Memory B cell (primary cell): ENCODE measurements around the gene DNAAF5.
A peak's percentile ranks its signal among the peaks of the same experiment; 100 is the strongest.

Experiments
- ATAC-seq: fragments of 150-1000 bp; cut with Tn5 transposase; 2 replicates; pipeline ENCODE4 v1.10.0; 2021; ENCODE audit warnings: low read depth, mild to moderate bottlenecking, moderate library complexity
- DNase-seq, 2 donors: peaks; one replicate each; pipeline ENCODE4 v3.0.0; 2022; ENCODE audit warnings: low spot score in 2 of 2
- H3K27ac Mint-ChIP-seq: one replicate; pipeline ENCODE4 v1.8.0; 2022; ENCODE audit warnings: mild to moderate bottlenecking, moderate library complexity, mixed read lengths
- H3K27me3 Mint-ChIP-seq: one replicate; pipeline ENCODE4 v1.8.0; 2022; ENCODE audit warnings: mixed read lengths
- H3K36me3 Mint-ChIP-seq: one replicate; pipeline ENCODE4 v1.8.0; 2022; ENCODE audit warnings: mild to moderate bottlenecking, mixed read lengths
- H3K4me1 Mint-ChIP-seq: one replicate; pipeline ENCODE4 v1.8.0; 2022; ENCODE audit warnings: mixed read lengths
- H3K4me3 Mint-ChIP-seq: one replicate; pipeline ENCODE4 v1.8.0; 2022; ENCODE audit warnings: mild to moderate bottlenecking, moderate library complexity, mixed read lengths
- H3K9me3 Mint-ChIP-seq: one replicate; pipeline ENCODE4 v1.8.0; 2022; ENCODE audit warnings: mixed read lengths

DNAAF5 gene

DNA sequence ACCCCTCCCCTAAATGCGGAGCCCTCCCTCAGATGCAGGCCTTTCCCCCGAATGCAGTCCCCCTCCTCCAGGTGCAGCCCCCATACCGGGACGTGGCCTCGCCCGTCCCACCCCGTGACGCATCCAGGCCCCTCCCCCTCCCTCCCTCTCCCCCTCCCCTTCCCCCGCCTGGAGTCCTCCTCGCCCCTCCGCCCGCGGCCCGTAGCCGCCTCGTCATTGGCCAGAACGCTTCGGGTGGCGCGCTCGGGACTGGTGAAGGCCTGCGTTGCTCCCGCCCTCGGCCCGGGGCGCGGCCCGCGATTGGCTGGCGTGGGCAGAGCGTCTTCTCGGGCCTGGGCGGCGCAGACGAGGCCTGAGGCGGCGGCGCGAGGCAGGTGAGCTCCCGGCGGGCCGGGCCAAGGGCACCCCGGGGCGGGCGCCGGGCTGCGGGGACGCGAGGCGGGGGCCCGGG is 89.8 kb downstream of the DNAAF5 start:
- H3K4me1 Mint-ChIP-seq: peaks cover 46% of the 10 kb centered on the region
- H3K36me3 Mint-ChIP-seq: peaks cover 8% of the 10 kb centered on the region
- no peaks in the 10 kb centered on the region for H3K27me3 Mint-ChIP-seq
- H3K9me3 Mint-ChIP-seq: no peaks in the 10 kb centered on the region
- peak; percentile 90 to 95 for DNase-seq
- H3K4me3 Mint-ChIP-seq: peak overlapping the region; percentile 87
- H3K27ac Mint-ChIP-seq: peak overlapping the region; percentile 47
- ATAC-seq: peak; percentile 92

DNA sequence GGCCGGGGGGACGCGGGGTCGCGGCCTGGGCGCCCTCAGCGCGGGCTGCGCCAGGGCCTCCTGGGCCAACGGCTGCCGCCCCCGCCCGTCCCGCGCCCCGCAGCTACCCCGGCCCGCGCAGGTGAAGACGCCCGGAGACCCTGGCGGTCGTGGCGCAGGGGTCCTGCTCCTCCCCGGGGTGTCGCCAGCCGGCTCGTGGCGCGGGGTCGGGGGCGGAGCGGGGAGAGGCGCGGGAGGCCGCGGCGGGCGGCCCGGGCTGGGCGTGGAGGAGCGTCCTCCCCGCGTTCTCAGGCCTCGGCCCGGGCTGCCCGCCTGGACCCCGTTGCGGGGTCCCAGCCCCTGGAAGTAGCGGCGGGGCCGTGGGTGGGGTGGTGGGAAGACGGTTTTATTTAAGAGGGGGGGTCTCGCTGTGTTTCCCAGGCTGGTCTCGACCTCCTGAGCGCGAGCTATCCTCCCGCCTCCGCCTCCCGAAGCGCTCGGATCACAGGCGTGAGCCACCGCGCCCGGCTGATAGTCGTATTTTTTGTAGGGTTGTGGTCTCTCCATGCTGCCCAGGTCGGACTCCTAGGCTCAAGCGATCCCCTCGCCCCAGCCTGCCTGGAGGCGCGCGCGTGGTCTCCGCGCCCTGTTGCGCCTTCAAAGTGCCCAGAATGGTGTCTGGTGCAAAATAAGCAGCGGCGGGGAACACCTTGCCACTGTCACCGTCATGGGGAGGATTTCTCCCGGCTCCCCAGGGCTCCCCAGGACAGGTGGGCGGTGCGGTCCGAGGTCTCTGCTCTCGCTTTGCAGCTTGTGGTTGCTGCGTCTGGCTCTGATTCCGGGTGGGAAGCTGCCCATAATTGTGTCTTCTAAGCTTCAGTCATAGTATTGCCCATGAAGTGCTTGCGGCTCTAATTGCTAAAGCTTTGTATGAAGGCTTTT is 90.5 kb downstream of the DNAAF5 start:
- peak; percentile 7 for ATAC-seq
- peak in 1 of 2 donors; percentile 17 for DNase-seq
- Mint-ChIP-seq H3K27me3 (no peaks in the 10 kb centered on the region), H3K4me1 (peaks cover 46% of the 10 kb centered on the region), H3K9me3 (no peaks in the 10 kb centered on the region), H3K36me3 (peaks cover 8% of the 10 kb centered on the region), H3K4me3 (peak overlapping the region; percentile 89), H3K27ac (peak overlapping the region; percentile 82)

DNA sequence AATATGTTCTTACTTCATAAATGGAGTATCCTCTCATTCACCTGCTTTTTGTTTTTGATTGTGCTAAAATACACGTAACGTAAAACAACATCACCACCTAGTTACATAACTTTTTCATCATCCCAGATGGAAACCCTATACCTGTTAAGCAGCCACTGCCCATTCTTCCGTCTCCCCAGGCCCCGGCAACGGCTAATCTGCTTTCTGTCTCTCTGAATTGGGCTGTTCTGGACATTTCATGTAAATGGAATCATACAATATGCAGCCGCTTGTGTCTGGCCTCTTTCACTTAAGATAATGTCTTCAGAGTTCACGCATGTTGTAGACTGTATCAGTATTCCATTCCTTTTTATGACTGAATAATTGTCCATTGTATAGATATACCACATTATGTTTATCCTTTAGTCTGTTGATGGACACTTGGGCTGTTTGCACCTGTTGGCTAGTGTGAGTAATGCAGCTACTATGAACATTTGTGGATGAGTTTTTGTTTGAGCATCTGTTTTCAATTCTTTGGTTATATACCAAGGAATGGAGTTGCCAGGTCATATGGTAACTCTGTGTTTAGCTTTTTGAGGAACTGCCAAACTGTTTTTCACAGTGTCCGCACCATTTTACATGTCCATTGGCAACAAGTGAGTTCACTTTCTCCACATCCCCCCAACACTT is 91.7 kb downstream of the DNAAF5 start:
- H3K36me3 Mint-ChIP-seq: peaks cover 11% of the 10 kb centered on the region
- H3K27me3 Mint-ChIP-seq: no peaks in the 10 kb centered on the region
- H3K4me3 Mint-ChIP-seq: peak overlapping the region; percentile 89
- peak in 1 of 2 donors; percentile 12 for DNase-seq
- H3K9me3 Mint-ChIP-seq: no peaks in the 10 kb centered on the region
- no peak for ATAC-seq
- peak overlapping the region; percentile 82 for H3K27ac Mint-ChIP-seq
- peaks cover 45% of the 10 kb centered on the region for H3K4me1 Mint-ChIP-seq

DNA sequence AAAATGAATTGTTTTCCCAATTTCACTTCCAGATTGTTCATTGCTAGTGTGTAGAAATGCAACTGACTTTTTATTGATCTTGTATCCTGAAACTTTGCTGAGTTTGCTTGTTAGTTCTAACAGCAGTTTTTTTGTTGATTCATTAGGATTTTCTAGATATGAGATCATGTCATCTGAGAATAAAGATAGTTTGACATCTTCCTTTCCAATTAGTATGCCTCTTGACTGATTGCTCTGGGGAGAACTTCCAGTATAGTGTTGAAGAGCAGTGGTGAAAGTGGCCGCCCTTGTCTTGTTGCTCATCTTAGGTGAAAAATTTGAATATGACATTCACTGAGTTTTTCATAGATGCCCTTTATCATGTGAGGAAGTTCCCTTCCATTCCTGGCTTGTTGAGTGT is 93.8 kb downstream of the DNAAF5 start:
- ATAC-seq (no peak), DNase-seq (no peak)
- Mint-ChIP-seq H3K9me3 (no peaks in the 10 kb centered on the region), H3K4me3 (no peak overlapping the region), H3K36me3 (peaks cover 19% of the 10 kb centered on the region), H3K27ac (no peak overlapping the region), H3K27me3 (no peaks in the 10 kb centered on the region), H3K4me1 (peaks cover 46% of the 10 kb centered on the region)

DNA sequence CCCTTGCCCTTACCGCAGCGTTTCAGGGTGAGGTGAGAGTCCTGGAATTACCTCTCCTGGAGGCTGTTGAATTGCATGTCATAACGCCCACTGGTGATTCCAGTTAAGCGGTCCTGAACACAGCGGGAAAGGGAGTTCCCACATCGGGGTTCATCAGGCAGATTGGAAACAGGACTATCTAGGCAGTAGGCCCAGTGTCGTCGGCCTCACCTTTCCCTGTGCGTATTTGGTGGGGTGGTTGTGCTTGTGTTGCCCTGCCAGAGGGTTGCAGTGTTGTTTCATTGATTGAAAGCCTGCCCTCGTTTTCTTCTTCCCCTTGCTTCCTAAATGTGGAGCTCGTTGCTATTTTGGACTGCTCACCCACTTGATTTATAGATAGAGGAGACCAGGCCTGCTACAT is 95.2 kb downstream of the DNAAF5 start:
- DNase-seq: no peak
- Mint-ChIP-seq H3K27ac (peak overlapping the region; percentile 24), H3K27me3 (no peaks in the 10 kb centered on the region), H3K4me1 (peaks cover 51% of the 10 kb centered on the region), H3K36me3 (peaks cover 22% of the 10 kb centered on the region), H3K9me3 (no peaks in the 10 kb centered on the region), H3K4me3 (no peak overlapping the region)
- no peak for ATAC-seq

DNA sequence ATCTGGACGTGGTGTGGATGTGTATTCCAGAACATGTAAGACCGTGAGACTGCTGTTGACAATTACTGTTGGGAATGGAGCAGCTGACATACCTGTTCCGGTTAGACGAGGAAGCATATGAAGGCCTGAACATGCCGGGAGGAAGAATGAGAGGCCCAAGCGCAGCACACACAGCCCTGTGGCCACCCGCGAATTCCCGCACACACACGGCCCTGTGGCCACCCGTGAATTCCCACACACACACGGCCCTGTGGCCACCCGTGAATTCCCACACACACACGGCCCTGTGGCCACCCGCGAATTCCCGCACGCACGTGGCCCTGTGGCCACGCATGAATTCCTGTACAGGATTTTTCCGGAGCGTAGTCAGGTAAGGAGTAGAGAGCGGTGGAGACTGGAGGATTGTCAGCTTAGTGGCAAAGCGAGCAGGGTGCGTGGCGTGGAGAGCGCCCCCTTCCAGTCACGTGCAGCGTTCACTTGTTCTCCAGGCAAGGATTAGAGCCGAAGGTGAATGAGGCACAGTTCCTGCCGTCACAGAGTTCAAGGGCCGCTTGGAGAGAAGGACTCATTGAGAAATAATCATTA is 96.3 kb downstream of the DNAAF5 start:
- H3K4me1 Mint-ChIP-seq: peaks cover 45% of the 10 kb centered on the region
- H3K27me3 Mint-ChIP-seq: no peaks in the 10 kb centered on the region
- H3K4me3 Mint-ChIP-seq: no peak overlapping the region
- no peaks in the 10 kb centered on the region for H3K9me3 Mint-ChIP-seq
- H3K27ac Mint-ChIP-seq: no peak overlapping the region
- ATAC-seq (no peak), DNase-seq (no peak)
- peaks cover 22% of the 10 kb centered on the region for H3K36me3 Mint-ChIP-seq

DNA sequence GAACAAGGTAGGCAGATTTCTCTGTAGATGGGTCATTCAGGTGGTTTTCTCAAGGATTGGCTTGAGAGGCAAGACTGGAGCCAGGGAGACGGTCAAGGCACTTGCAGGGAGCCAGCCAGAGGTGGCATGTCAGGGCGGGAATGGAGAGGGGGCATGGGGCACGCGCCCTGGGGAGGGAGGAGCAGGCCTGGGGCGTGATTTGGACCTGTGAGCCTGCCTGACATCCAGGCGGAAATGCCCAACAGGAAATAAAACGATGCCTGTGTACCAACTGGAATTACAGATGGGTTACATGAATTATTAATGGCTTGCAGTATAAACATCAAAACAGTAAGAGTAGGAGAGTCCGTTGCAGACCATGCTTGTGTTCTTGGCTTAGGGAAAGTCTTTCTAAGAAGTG is 97.2 kb downstream of the DNAAF5 start:
- no peak overlapping the region for H3K27ac Mint-ChIP-seq
- ATAC-seq: no peak
- peaks cover 37% of the 10 kb centered on the region for H3K4me1 Mint-ChIP-seq
- H3K27me3 Mint-ChIP-seq: no peaks in the 10 kb centered on the region
- H3K9me3 Mint-ChIP-seq: no peaks in the 10 kb centered on the region
- H3K4me3 Mint-ChIP-seq: no peak overlapping the region
- peaks cover 22% of the 10 kb centered on the region for H3K36me3 Mint-ChIP-seq
- DNase-seq: no peak

DNA sequence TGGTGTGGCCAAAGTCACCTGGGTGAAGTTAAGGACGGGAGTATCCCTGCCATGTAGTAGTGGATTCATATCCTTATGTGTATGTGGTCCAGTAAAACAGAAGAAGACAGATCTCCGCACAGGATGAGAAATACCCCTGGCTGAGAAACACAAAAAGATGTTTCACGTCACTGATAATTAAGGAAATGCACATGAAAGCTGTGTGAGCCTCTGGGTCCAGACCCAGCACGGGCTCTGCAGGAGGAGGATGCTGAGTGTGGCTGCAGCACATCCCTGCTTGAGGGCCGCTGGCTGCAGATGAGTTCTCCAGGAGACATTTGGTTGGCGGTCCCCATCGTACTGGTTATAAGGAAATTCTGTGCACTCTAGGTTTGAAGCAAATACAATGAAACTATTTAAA is 97.6 kb downstream of the DNAAF5 start:
- Mint-ChIP-seq H3K36me3 (peaks cover 21% of the 10 kb centered on the region), H3K27ac (no peak overlapping the region), H3K4me1 (peaks cover 37% of the 10 kb centered on the region), H3K4me3 (no peak overlapping the region), H3K9me3 (no peaks in the 10 kb centered on the region), H3K27me3 (no peaks in the 10 kb centered on the region)
- ATAC-seq (no peak), DNase-seq (no peak)

DNA sequence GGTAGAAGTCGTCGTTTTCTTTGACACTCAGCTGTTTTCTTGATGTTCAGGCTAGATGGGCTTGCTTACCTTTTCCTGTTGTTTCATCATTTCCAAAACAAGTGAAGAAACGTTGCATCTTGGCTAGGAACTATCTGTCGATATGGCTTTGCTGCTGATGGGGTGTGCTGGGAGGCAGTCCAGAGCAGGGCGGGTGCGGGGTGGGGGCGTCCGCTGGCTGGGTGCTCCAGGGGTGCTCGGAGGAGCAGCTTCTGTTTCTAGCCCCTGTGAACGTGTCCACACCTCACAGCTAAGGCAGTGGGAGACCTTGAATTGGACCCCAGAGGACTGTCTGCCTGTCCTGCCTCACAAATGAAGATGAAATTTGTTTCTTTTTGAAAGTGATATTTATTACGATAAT is 98.2 kb downstream of the DNAAF5 start:
- H3K9me3 Mint-ChIP-seq: no peaks in the 10 kb centered on the region
- H3K27me3 Mint-ChIP-seq: no peaks in the 10 kb centered on the region
- H3K27ac Mint-ChIP-seq: no peak overlapping the region
- DNase-seq (no peak), ATAC-seq (no peak)
- H3K4me3 Mint-ChIP-seq: no peak overlapping the region
- H3K4me1 Mint-ChIP-seq: peaks cover 33% of the 10 kb centered on the region
- peaks cover 17% of the 10 kb centered on the region for H3K36me3 Mint-ChIP-seq

DNA sequence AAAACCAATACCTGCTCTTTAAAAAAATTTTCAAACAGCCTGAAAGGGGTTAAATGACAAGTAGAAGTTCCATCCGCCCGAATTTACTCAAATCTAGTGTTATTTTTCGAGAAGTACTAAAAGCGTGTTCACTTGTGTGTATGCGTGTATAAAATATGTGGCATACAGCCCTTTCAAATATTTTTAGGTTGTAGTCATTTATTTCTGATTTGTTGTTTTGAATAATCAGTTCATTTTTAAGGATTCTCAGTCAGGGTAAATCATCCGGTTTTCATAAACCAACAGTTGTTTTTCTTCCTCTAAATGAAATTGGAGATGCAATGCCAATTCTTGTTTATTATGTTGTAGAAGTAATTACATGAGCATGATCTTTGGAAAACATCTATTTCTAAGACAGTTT is 98.9 kb downstream of the DNAAF5 start:
- ATAC-seq (no peak), DNase-seq (no peak)
- H3K27ac Mint-ChIP-seq: no peak overlapping the region
- H3K4me3 Mint-ChIP-seq: no peak overlapping the region
- H3K27me3 Mint-ChIP-seq: no peaks in the 10 kb centered on the region
- H3K9me3 Mint-ChIP-seq: no peaks in the 10 kb centered on the region
- peaks cover 36% of the 10 kb centered on the region for H3K4me1 Mint-ChIP-seq
- H3K36me3 Mint-ChIP-seq: peaks cover 17% of the 10 kb centered on the region

DNA sequence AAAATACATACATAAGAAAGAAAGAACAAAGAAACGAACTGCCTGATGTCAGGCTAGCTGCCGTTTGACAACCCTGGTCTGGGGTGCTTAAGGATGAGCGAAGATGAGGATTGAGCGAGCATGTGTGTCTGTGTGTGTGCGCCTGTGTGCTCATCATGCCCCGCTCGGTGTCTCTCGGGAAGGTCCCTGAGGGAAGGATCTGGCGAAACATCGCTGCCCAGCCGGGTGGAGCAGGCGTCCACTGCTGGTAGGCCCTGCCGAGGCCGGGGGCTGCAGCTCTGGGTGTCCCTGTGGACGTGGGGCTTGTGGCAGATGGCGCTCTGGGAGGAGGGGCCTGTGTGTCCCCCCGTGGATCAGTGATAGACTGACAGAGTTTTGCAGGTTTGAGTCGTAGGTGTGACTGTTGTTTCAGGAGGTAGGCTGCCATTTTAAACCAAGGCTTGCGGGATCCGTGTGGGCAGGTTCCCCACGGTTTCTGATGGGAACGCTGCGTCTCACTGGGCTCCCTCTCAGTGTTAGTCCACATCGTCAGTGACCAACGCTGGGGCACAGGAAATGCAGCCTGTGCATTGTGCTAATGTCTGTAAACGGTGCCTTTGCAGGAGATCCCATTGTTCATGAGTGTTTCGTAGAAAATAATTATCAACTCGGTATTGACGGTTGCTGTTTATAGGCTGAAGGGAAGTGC is 99.9 kb downstream of the DNAAF5 start:
- Mint-ChIP-seq H3K27ac (no peak overlapping the region), H3K9me3 (no peaks in the 10 kb centered on the region), H3K4me1 (peaks cover 36% of the 10 kb centered on the region), H3K36me3 (peaks cover 14% of the 10 kb centered on the region), H3K4me3 (no peak overlapping the region), H3K27me3 (no peaks in the 10 kb centered on the region)
- DNase-seq (no peak), ATAC-seq (no peak)

DNA sequence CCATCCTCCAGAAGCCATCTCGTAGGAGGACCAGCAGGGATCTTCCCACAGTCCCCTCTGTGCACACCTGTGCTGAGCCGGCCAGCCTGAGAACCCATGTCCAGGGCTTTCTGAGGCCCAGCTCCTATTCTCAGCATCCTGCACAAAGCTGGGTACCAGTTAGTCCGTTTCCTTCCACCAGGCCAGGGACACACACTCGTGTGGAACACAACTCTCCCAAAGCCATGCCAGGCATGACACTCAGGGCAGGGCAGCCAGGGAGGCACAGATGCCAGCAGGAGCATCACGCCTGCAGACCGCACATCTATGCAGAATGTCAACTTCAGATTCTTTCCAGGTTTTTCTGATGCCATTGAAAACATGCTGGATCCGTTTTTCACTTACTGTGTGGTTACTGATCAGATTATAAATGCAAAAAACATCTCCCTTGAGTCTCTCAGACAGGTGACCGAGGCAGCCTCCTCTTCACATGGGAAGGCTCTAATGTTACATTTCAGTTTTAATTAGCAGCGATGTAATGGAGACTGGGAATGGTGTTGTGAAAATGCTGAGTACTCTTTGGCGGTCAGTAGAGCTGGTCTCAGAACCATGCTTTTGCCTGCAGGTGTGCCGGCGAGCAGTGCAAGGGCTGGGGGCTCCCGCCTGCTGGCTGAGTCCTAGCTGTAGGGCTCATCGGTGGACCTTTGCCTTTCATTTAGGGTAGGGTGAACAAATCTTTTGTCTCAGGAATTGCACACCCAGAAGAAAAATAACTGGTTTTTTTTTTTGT is 102.5 kb downstream of the DNAAF5 start:
- DNase-seq (no peak), ATAC-seq (no peak)
- H3K27me3 Mint-ChIP-seq: no peaks in the 10 kb centered on the region
- no peaks in the 10 kb centered on the region for H3K9me3 Mint-ChIP-seq
- H3K4me3 Mint-ChIP-seq: no peak overlapping the region
- H3K27ac Mint-ChIP-seq: no peak overlapping the region
- H3K4me1 Mint-ChIP-seq: peaks cover 29% of the 10 kb centered on the region
- peaks cover 9% of the 10 kb centered on the region for H3K36me3 Mint-ChIP-seq

DNA sequence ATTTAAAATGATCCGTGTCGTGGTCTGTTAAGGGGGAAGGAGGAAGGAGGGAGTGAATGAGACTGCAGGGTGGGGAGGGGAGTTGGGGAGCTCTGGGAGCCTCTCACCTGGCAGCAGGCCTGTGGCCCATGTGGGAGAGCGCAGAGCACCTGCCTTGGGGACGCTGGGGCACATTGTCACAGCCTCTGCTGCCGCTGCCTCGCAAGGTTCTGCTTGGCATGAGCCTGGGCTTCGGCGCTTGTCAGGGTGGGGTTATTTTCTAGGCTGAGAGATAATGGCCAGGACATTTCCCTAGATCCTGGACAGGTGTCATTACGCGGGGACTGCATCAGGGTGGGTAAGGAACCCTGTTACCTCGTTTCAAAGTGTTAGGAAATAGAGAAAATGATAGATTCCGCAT is 103.6 kb downstream of the DNAAF5 start:
- ATAC-seq: no peak
- DNase-seq: no peak
- Mint-ChIP-seq H3K27ac (peak overlapping the region; percentile 93), H3K36me3 (peaks cover 9% of the 10 kb centered on the region), H3K4me3 (no peak overlapping the region), H3K4me1 (peaks cover 28% of the 10 kb centered on the region), H3K27me3 (no peaks in the 10 kb centered on the region), H3K9me3 (no peaks in the 10 kb centered on the region)
